ENCODE data around the gene TXNRD1.

TXNRD1 gene

DNA sequence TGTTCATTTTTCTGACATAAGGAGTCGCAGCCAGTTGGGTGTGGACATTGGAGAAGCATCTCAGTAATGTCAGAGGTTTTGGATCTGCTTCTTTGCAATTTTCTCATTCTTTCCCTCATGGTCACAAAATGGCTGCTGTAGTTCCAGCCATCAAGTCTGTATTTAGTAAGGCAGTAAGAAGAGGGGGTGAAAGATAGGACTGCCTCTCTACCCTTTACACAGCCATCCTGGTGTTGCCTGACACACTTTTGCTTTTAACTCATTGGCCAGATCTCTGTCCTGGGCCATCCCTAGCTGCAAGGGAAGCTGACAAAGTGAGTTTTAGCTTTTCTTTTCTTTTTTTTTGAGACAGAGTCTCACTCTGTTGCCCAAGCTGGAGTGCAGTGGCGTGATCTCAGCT, 154.1 kb downstream of the TXNRD1 start:
- no peak for TF ChIP-seq CTCF (IDR thresholded peaks at IDR 0.05)

- TF ChIP-seq CTCF (IDR thresholded peaks at IDR 0.05) = no peak
These were observed 155.7 kb downstream of the TXNRD1 start for GRCh38 chr12:104371043-104371870.

GRCh38 chr12:104372061-104372720, 156.6 kb downstream of the TXNRD1 start:
- TF ChIP-seq CTCF (IDR thresholded peaks at IDR 0.05) = no peak

GRCh38 chr12:104372721-104373335, 157.2 kb downstream of the TXNRD1 start:
- TF ChIP-seq CTCF (IDR thresholded peaks at IDR 0.05) = no peak

- no peak for TF ChIP-seq CTCF (IDR thresholded peaks at IDR 0.05)
These were observed 158.5 kb downstream of the TXNRD1 start for GRCh38 chr12:104374071-104374470.

DNA sequence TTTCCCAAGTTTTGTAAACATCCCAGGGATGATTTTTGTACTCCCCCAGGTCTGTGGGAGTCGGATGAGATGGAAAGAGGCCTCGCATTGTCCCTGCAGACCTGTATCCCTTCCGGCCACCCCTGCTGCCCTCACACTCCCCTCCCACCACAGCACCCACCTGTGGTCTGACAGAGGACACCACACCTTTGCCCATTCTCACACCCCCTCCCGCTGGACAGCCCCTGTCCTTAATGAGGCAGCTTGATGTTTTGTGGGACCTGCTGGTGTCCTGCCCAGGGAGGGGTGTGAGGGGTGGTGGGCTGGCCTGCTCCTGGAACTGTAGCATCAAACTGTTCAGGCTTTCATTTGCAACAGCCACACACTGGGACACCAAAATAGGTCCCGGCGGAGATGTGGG, 159.2 kb downstream of the TXNRD1 start:
- TF ChIP-seq CTCF (IDR thresholded peaks at IDR 0.05) = no peak

DNA sequence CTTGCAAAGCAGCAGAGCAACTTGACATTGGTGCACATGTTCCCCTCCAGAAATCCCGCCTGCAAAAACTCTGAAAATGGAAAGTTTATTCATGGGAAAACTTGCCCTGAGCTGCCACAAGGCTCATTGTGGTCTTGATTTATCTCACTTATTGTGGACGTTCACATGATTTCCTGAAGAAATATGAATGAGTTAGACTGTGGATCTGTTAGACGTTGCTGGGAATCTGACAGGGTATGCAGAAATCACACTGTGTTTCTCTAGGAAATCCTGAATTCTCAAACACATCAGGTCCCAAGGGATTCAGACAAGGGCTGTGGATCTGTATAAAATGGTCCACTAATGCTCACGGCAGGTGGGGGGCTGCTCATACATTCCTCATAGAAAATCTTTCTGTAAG, 160.2 kb downstream of the TXNRD1 start:
- TF ChIP-seq CTCF (IDR thresholded peaks at IDR 0.05) = no peak
